IPS DF 6.9 (cell line): ENCODE data around the gene NADK2.

Experiments
- DNase-seq: peaks from one replicate; pipeline ENCODE4 v3.0.0-alpha.2; 2013; ENCODE audit warnings: low read depth, low spot score
- H3K27ac ChIP-seq: one replicate; pipeline ENCODE4 v1.5.1; 2013; ENCODE audit warnings: low read length, control low read depth
- H3K27me3 ChIP-seq: 2 replicates; pipeline ENCODE4 v1.6.1; 2013; ENCODE audit warnings: mild to moderate bottlenecking, low read length; ENCODE audit not compliant: control insufficient read depth, insufficient read depth
- H3K36me3 ChIP-seq: 2 replicates; pipeline ENCODE4 v1.6.1; 2013; ENCODE audit warnings: low read length; ENCODE audit not compliant: control insufficient read depth, insufficient read depth
- H3K4me1 ChIP-seq: 2 replicates; pipeline ENCODE4 v1.6.1; 2013; ENCODE audit warnings: low read length; ENCODE audit not compliant: control insufficient read depth, insufficient read depth
- H3K4me3 ChIP-seq: 2 replicates; pipeline ENCODE4 v1.5.1; 2013; ENCODE audit warnings: mild to moderate bottlenecking, low read length
- H3K9me3 ChIP-seq: 2 replicates; pipeline ENCODE4 v1.6.1; 2013; ENCODE audit warnings: low read length, inconsistent platforms; ENCODE audit not compliant: control insufficient read depth, insufficient read depth
- WGBS: extraction: QIAGEN DNeasy Blood & Tissue Kit; methylation state at CpG from one replicate; pipeline ENCODE4 v1.1.7; 2013; ENCODE audit warnings: mixed read lengths, missing lambda C conversion rate; ENCODE audit not compliant: insufficient read length, insufficient coverage; 5-methylcytosine and 5-hydroxymethylcytosine counted together

The NADK2 gene

GRCh38 chr5:36232533-36232932, 9.2 kb downstream of the NADK2 start:
- Histone ChIP-seq H3K27ac (no peak overlapping the region), H3K36me3 (no peaks in the 10 kb centered on the region), H3K27me3 (no peaks in the 10 kb centered on the region), H3K9me3 (no peaks in the 10 kb centered on the region), H3K4me1 (no peaks in the 10 kb centered on the region), H3K4me3 (no peak overlapping the region)
- no peak for DNase-seq
- 100% methylated on average over 1 of the region's 3 CpGs for WGBS

- no peaks in the 10 kb centered on the region for H3K27me3 ChIP-seq
- H3K9me3 ChIP-seq: no peaks in the 10 kb centered on the region
- H3K4me1 ChIP-seq: no peaks in the 10 kb centered on the region
- H3K36me3 ChIP-seq: no peaks in the 10 kb centered on the region
- H3K4me3 ChIP-seq: no peak overlapping the region
- DNase-seq: no peak
- WGBS: no CpG with 5 or more reads among the region's 1 CpG
- no peak overlapping the region for H3K27ac ChIP-seq
Measured at GRCh38 chr5:36230151-36230790, 11.5 kb downstream of the NADK2 start.

- no CpG with 5 or more reads among the region's 7 CpGs for WGBS
- H3K4me1 ChIP-seq: no peaks in the 10 kb centered on the region
- no peaks in the 10 kb centered on the region for H3K36me3 ChIP-seq
- no peak overlapping the region for H3K4me3 ChIP-seq
- H3K27me3 ChIP-seq: no peaks in the 10 kb centered on the region
- no peak overlapping the region for H3K27ac ChIP-seq
- no peaks in the 10 kb centered on the region for H3K9me3 ChIP-seq
- DNase-seq: no peak
Measured at GRCh38 chr5:36228505-36228904, 13.2 kb downstream of the NADK2 start.

GRCh38 chr5:36227046-36227445, 14.7 kb downstream of the NADK2 start:
- H3K27ac ChIP-seq: no peak overlapping the region
- H3K4me1 ChIP-seq: no peaks in the 10 kb centered on the region
- no peak for DNase-seq
- H3K4me3 ChIP-seq: no peak overlapping the region
- H3K27me3 ChIP-seq: no peaks in the 10 kb centered on the region
- no peaks in the 10 kb centered on the region for H3K36me3 ChIP-seq
- no peaks in the 10 kb centered on the region for H3K9me3 ChIP-seq

GRCh38 chr5:36222620-36223019, 19.1 kb downstream of the NADK2 start:
- Histone ChIP-seq H3K27me3 (no peaks in the 10 kb centered on the region), H3K9me3 (no peaks in the 10 kb centered on the region), H3K4me3 (no peak overlapping the region), H3K36me3 (no peaks in the 10 kb centered on the region), H3K27ac (no peak overlapping the region), H3K4me1 (no peaks in the 10 kb centered on the region)
- no peak for DNase-seq
- WGBS: no CpG with 5 or more reads among the region's 1 CpG

- Histone ChIP-seq H3K9me3 (no peaks in the 10 kb centered on the region), H3K4me1 (no peaks in the 10 kb centered on the region), H3K27ac (no peak overlapping the region), H3K4me3 (no peak overlapping the region), H3K27me3 (no peaks in the 10 kb centered on the region), H3K36me3 (no peaks in the 10 kb centered on the region)
- no CpG with 5 or more reads among the region's 1 CpG for WGBS
- DNase-seq: no peak
Measured at GRCh38 chr5:36217988-36218387, 23.7 kb downstream of the NADK2 start.

GRCh38 chr5:36217567-36217966, 24.2 kb downstream of the NADK2 start:
- Histone ChIP-seq H3K36me3 (no peaks in the 10 kb centered on the region), H3K4me3 (no peak overlapping the region), H3K9me3 (no peaks in the 10 kb centered on the region), H3K27ac (no peak overlapping the region), H3K4me1 (no peaks in the 10 kb centered on the region), H3K27me3 (no peaks in the 10 kb centered on the region)
- WGBS: no CpG with 5 or more reads among the region's 1 CpG
- DNase-seq: no peak

GRCh38 chr5:36215910-36216309, 25.8 kb downstream of the NADK2 start:
- Histone ChIP-seq H3K27ac (no peak overlapping the region), H3K36me3 (no peaks in the 10 kb centered on the region), H3K4me3 (no peak overlapping the region), H3K4me1 (no peaks in the 10 kb centered on the region), H3K27me3 (no peaks in the 10 kb centered on the region), H3K9me3 (no peaks in the 10 kb centered on the region)
- DNase-seq: no peak
- no CpG with 5 or more reads among the region's 2 CpGs for WGBS

- Histone ChIP-seq H3K4me3 (no peak overlapping the region), H3K36me3 (no peaks in the 10 kb centered on the region), H3K27ac (no peak overlapping the region), H3K4me1 (no peaks in the 10 kb centered on the region), H3K27me3 (no peaks in the 10 kb centered on the region), H3K9me3 (no peaks in the 10 kb centered on the region)
- no peak for DNase-seq
- WGBS: no CpG with 5 or more reads among the region's 3 CpGs
Measured at GRCh38 chr5:36214436-36214835, 27.3 kb downstream of the NADK2 start.

GRCh38 chr5:36209664-36210063, 32.1 kb downstream of the NADK2 start:
- WGBS: 100% methylated on average over 1 of the region's 3 CpGs
- no peaks in the 10 kb centered on the region for H3K9me3 ChIP-seq
- no peak overlapping the region for H3K4me3 ChIP-seq
- H3K4me1 ChIP-seq: no peaks in the 10 kb centered on the region
- no peak for DNase-seq
- no peak overlapping the region for H3K27ac ChIP-seq
- H3K36me3 ChIP-seq: no peaks in the 10 kb centered on the region
- no peaks in the 10 kb centered on the region for H3K27me3 ChIP-seq

GRCh38 chr5:36208786-36209185, 32.9 kb downstream of the NADK2 start:
- no peak overlapping the region for H3K4me3 ChIP-seq
- no peak overlapping the region for H3K27ac ChIP-seq
- no peak for DNase-seq
- H3K36me3 ChIP-seq: no peaks in the 10 kb centered on the region
- H3K9me3 ChIP-seq: no peaks in the 10 kb centered on the region
- WGBS: no CpG with 5 or more reads among the region's 2 CpGs
- no peaks in the 10 kb centered on the region for H3K4me1 ChIP-seq
- no peaks in the 10 kb centered on the region for H3K27me3 ChIP-seq
